Measurements from ENCODE around the gene PLA2G2D. TPM values are rescaled to one million over a fixed set of nuclear protein-coding genes. Genes with fewer than 3 reads are reported as not detected.

The PLA2G2D gene
- total RNA-seq, 2 donors from 2014 or later: not detected

DNA sequence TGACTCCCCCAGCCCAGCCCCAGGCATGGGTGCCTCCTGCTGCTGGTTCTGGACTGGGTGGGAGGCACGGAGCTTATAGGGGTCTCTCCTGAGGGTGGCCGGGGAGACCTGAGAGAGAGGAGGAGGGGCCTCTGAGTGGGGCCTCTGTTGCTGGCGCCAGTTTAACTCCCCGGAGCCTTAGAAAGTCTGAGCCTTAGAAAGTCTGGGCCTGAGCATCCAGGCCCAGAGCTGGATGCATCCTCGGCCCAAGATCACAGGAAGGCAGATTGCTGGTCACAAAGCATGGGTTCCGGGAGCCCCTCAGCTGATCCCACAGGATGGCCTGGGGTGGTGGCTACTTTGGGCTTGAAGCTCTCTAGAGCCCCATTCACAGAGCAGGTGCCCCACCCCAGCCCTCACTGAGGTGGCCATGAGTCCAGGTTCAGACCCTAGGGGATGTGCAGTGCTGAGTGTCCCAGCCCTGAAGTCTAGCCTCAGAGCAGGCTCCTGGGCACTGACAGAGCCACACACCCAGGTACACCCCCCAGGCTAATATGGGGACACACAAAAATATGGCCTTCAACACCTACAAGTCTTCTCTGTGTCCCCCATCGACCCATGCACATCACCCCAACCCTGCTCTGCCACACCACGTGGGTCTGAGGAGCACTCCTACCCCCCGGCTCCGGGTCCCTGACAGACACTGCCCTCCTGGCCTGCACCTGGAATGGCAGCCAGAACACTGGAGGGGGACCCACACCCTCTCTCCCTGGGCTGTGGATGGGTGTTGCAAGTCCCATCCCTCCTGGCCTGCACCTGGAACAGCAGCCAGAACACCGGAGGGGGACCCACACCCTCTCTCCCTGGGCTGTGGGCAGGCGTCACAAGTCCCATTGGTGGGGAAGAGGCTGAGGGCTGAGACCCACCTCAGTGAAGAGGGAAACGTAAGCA is 29.5 kb upstream of the PLA2G2D start:
- H3K9me3 Mint-ChIP-seq: no peaks in the 10 kb centered on the region

DNA sequence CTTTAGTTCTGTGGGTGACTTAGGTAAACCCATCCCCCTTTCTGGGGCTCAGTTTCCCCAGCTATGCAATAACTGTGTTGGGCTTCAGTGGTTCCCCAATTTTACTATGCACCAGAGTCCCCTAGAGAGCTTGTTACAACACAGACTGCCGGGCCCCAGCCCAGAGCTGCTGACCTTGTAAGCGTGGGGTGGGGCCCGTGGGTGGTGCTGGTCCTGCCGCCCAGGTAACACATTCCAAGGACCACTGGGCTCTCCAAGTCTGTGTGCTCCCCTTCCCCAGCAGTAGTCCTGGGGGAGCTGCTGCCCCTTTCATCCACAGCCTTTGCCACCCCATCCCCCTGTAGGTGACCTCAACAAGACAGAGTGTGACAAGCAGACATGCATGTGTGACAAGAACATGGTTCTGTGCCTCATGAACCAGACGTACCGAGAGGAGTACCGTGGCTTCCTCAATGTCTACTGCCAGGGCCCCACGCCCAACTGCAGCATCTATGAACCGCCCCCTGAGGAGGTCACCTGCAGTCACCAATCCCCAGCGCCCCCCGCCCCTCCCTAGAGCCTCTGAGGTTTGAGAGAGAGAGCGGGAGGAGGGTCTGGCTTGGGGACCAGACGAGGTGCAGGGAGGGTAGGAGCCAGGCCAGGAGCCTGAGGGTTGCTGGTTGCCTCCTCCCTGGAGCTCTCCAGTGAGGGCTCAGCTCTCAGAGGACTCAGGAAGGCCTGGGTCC is 28.7 kb upstream of the PLA2G2D start:
- no peak overlapping the region for H3K27ac ChIP-seq (ENCODE audit: low read depth, low read length)
- no peak overlapping the region for H3K9ac ChIP-seq (ENCODE audit: extremely low read depth, low read length, poor library complexity, severe bottlenecking)
- H3K27ac Mint-ChIP-seq: no peak overlapping the region
- H3K36me3 Mint-ChIP-seq (ENCODE audit: low read depth): no peaks in the 10 kb centered on the region
- no peaks in the 10 kb centered on the region for H3K9me3 ChIP-seq (ENCODE audit: control insufficient read depth, low read length)
- H3K27me3 Mint-ChIP-seq (ENCODE audit: insufficient read depth): peaks cover 2% of the 10 kb centered on the region
- H3K4me1 ChIP-seq (ENCODE audit: control insufficient read depth, insufficient read depth, low read length): no peaks in the 10 kb centered on the region
- H3K9me3 Mint-ChIP-seq: no peaks in the 10 kb centered on the region
- H3K27me3 ChIP-seq (ENCODE audit: control insufficient read depth, insufficient read depth, low read length, poor library complexity, severe bottlenecking): no peaks in the 10 kb centered on the region
- no peaks in the 10 kb centered on the region for H3K4me1 Mint-ChIP-seq
- H3K4me3 Mint-ChIP-seq: no peak overlapping the region
- TF ChIP-seq, protein P1, sequence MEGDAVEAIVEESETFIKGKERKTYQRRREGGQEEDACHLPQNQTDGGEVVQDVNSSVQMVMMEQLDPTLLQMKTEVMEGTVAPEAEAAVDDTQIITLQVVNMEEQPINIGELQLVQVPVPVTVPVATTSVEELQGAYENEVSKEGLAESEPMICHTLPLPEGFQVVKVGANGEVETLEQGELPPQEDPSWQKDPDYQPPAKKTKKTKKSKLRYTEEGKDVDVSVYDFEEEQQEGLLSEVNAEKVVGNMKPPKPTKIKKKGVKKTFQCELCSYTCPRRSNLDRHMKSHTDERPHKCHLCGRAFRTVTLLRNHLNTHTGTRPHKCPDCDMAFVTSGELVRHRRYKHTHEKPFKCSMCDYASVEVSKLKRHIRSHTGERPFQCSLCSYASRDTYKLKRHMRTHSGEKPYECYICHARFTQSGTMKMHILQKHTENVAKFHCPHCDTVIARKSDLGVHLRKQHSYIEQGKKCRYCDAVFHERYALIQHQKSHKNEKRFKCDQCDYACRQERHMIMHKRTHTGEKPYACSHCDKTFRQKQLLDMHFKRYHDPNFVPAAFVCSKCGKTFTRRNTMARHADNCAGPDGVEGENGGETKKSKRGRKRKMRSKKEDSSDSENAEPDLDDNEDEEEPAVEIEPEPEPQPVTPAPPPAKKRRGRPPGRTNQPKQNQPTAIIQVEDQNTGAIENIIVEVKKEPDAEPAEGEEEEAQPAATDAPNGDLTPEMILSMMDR (conservative IDR thresholded peaks at IDR 0.05): no peak
- 90 to 95% methylated on average over 7 to 13 of the region's 13 CpGs for WGBS, 2 experiments (ENCODE audit: insufficient coverage in 1 of 2, insufficient read length in 1 of 2)
- H3K4me3 ChIP-seq (ENCODE audit: low read length): no peak overlapping the region
- no peaks in the 10 kb centered on the region for H3K36me3 ChIP-seq (ENCODE audit: control insufficient read depth, insufficient read depth, low read length)
- no peak for DNase-seq

More for the DNA sequence above, 29.5 kb upstream of the PLA2G2D start:
- Histone ChIP-seq H3K27me3 (ENCODE audit: control insufficient read depth, insufficient read depth, low read length, poor library complexity, severe bottlenecking) (no peaks in the 10 kb centered on the region), H3K4me1 (ENCODE audit: control insufficient read depth, insufficient read depth, low read length) (no peaks in the 10 kb centered on the region), H3K9me3 (ENCODE audit: control insufficient read depth, low read length) (no peaks in the 10 kb centered on the region), H3K36me3 (ENCODE audit: control insufficient read depth, insufficient read depth, low read length) (no peaks in the 10 kb centered on the region), H3K4me3 (ENCODE audit: low read length) (no peak overlapping the region), H3K27ac (ENCODE audit: low read depth, low read length) (no peak overlapping the region), H3K9ac (ENCODE audit: extremely low read depth, low read length, poor library complexity, severe bottlenecking) (no peak overlapping the region)
- DNase-seq: no peak
- Mint-ChIP-seq H3K27ac (no peak overlapping the region), H3K36me3 (ENCODE audit: low read depth) (no peaks in the 10 kb centered on the region), H3K4me3 (no peak overlapping the region), H3K4me1 (no peaks in the 10 kb centered on the region), H3K27me3 (ENCODE audit: insufficient read depth) (peaks cover 2% of the 10 kb centered on the region)
- TF ChIP-seq, protein P1 (conservative IDR thresholded peaks at IDR 0.05): no peak
- 93 to 100% methylated on average over 3 to 13 of the region's 13 CpGs for WGBS, 2 experiments (ENCODE audit: insufficient coverage in 1 of 2, insufficient read length in 1 of 2)

DNA sequence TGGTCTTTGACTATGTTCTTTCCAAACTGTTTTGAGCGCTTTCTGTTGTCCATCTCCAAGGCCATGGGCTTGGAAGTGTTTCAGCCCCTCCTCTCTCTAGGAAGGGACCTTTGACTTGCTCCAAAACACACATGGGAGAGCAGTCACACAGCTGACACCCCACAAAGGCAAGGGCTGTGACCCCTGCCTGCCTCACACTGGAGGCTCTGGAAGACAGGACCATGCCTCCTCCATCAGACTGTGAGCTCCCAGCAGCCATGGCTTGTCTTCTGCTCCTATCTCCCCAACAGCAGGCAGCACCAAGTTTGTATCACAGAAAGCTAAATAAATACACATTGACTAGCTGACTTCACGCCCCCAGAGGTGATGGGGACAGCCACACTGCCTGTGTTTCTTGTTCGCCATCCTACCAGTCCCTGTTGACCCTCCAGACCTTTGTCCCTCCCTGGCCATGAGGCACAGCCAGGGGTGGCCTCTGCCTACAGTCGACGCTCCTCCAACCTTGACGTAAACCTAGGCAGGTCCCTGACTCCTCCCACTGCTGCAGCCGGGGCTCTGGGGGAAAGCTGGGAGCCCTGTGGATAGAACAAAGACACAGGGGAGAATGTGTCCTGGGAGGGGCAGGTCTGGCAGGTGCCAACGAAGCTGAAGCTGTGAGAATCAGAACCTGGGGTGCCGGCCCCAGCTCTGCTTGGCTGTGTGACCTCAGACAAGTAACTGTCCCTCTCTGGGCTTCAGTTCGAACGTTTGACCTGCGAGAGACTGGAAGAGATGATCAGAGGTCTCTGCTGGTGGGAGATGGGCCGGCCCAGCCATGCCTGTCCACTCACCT is 24.6 kb upstream of the PLA2G2D start:
- Mint-ChIP-seq H3K27me3 (ENCODE audit: insufficient read depth) (no peaks in the 10 kb centered on the region), H3K4me1 (no peaks in the 10 kb centered on the region), H3K27ac (no peak overlapping the region), H3K9me3 (no peaks in the 10 kb centered on the region), H3K4me3 (no peak overlapping the region), H3K36me3 (ENCODE audit: low read depth) (no peaks in the 10 kb centered on the region)
- no peak for DNase-seq
- no peak overlapping the region for H3K27ac ChIP-seq (ENCODE audit: low read depth, low read length)
- H3K9ac ChIP-seq (ENCODE audit: extremely low read depth, low read length, poor library complexity, severe bottlenecking): no peak overlapping the region
- no peaks in the 10 kb centered on the region for H3K27me3 ChIP-seq (ENCODE audit: control insufficient read depth, insufficient read depth, low read length, poor library complexity, severe bottlenecking)
- no peak overlapping the region for H3K4me3 ChIP-seq (ENCODE audit: low read length)
- TF ChIP-seq, protein P1 (conservative IDR thresholded peaks at IDR 0.05): no peak
- no peaks in the 10 kb centered on the region for H3K4me1 ChIP-seq (ENCODE audit: control insufficient read depth, insufficient read depth, low read length)
- H3K9me3 ChIP-seq (ENCODE audit: control insufficient read depth, low read length): no peaks in the 10 kb centered on the region
- H3K36me3 ChIP-seq (ENCODE audit: control insufficient read depth, insufficient read depth, low read length): no peaks in the 10 kb centered on the region
- WGBS, 2 experiments (ENCODE audit: insufficient coverage in 1 of 2, insufficient read length in 1 of 2): 77 to 90% methylated on average over 5 to 13 of the region's 13 CpGs
